ENCODE data around the gene COL15A1. TPM values are rescaled to one million over a fixed set of nuclear protein-coding genes. Genes with fewer than 3 reads are reported as not detected.

Gene COL15A1
- total and polyA plus RNA-seq, 2 of the 8 experiments (the other 6 are each of a cell fraction or from before 2014, with no cell fraction given): 0.12 to 0.15 TPM

DNA sequence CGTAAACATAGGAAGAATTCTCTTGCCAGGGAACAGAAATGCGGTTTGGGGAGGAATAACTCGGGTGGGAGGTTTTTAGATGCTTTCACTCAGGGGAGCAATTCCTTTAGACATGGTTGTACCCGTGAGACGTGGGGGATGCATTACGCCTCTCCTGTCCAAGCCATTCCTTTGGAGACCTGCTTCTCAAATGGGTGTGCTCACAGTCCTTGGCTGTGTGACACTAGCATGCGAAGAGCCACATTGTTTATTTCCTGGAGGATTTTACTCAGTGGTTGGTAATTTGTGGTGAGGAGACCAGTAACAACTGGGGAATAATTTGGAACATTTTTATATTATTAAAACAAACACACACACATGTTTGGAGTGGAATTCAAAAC, 18.5 kb downstream of the COL15A1 start (continued):
- TF ChIP-seq CBX8 (IDR thresholded peaks at IDR 0.05; ENCODE audit: borderline replicate concordance, low read depth, low read length): no peak
- TF ChIP-seq RBBP5 (IDR thresholded peaks at IDR 0.05; ENCODE audit: borderline replicate concordance, low read depth, low read length): no peak

Measured in H1 (cell line).